GM23338 (cell line): Measurements from ENCODE around the gene ANO10.

Experiments
- CREB1 ChIP-seq: fragments of 250-450 bp; sonication (Bioruptor Pico); IDR thresholded peaks from 2 replicates; pipeline ENCODE4 v1.5.0; 2020; ENCODE audit warnings: low read depth, mild to moderate bottlenecking, moderate library complexity
- CTCF ChIP-seq, 2 experiments: fragments of 200-600 bp in 1 of 2; sonication (generic) in 1 of 2; conservative IDR thresholded peaks; 2 replicates each; pipeline versions ENCODE4 v1.5.1 to v1.6.1; 2016 to 2017; ENCODE audit warnings: antibody characterized with exemption in 2 of 2, low read depth in 2 of 2, mild to moderate bottlenecking in 2 of 2, moderate library complexity in 1 of 2
- ETS1 ChIP-seq: IDR thresholded peaks from 2 replicates; pipeline ENCODE4 v1.6.1; 2016; ENCODE audit warnings: antibody characterized with exemption
- EZH2 ChIP-seq: fragments of 200-600 bp; sonication (generic); IDR thresholded peaks from one replicate; pipeline ENCODE4 v1.8.0; 2017; ENCODE audit warnings: antibody characterized with exemption, mild to moderate bottlenecking, low read depth; ENCODE audit not compliant: unreplicated experiment
- EZH2phosphoT487 ChIP-seq: fragments of 200-600 bp; sonication (generic); IDR thresholded peaks from one replicate; pipeline ENCODE4 v1.8.1; 2018; ENCODE audit warnings: antibody characterized with exemption; ENCODE audit not compliant: unreplicated experiment
- JUNB ChIP-seq: IDR thresholded peaks from one replicate; pipeline ENCODE4 v1.6.1; 2016; ENCODE audit warnings: antibody characterized with exemption; ENCODE audit not compliant: unreplicated experiment
- NANOG ChIP-seq: IDR thresholded peaks from 2 replicates; pipeline ENCODE4 v1.6.1; 2016; ENCODE audit warnings: antibody characterized with exemption, borderline replicate concordance
- POLR2AphosphoS5 ChIP-seq: IDR thresholded peaks from 2 replicates; pipeline ENCODE4 v1.6.1; 2016; ENCODE audit warnings: antibody characterized with exemption, low read depth
- REST ChIP-seq: IDR thresholded peaks from one replicate; pipeline ENCODE4 v1.6.1; 2018; ENCODE audit warnings: antibody characterized with exemption; ENCODE audit not compliant: unreplicated experiment
- STAT1 ChIP-seq: IDR thresholded peaks from one replicate; pipeline ENCODE4 v1.6.1; 2016; ENCODE audit warnings: antibody characterized with exemption; ENCODE audit not compliant: unreplicated experiment
- ZNF331 ChIP-seq: fragments of 250-450 bp; sonication (Bioruptor Pico); IDR thresholded peaks from 2 replicates; pipeline ENCODE4 v1.5.0; 2020; ENCODE audit warnings: low read depth, mild to moderate bottlenecking, moderate library complexity
- ZNF462 ChIP-seq: fragments of 250-450 bp; sonication (Bioruptor Pico); IDR thresholded peaks from 2 replicates; pipeline ENCODE4 v1.5.0; 2020; ENCODE audit warnings: mild to moderate bottlenecking, moderate library complexity

GRCh38 chr3:43423639-43424038 lies 198.2 kb downstream of the ANO10 start:
- TF ChIP-seq CTCF (conservative IDR thresholded peaks at IDR 0.05; ENCODE audit: low read depth in 2 of 2) (no peak), EZH2phosphoT487 (no peak), ETS1 (no peak), POLR2AphosphoS5 (no peak), EZH2 (no peak), ZNF462 (CRISPR knock-in tag) (no peak), REST (no peak), CREB1 (CRISPR knock-in tag) (no peak), STAT1 (no peak), ZNF331 (CRISPR knock-in tag) (no peak), JUNB (no peak), NANOG (no peak)
